GM12878 (cell line): ENCODE measurements around the gene RXFP1. TPM values are rescaled to one million over a fixed set of nuclear protein-coding genes. Genes with fewer than 3 reads are reported as not detected.

Experiments
- ATAC-seq: fragments of 200-7000 bp; cut with Tn5 transposase; 3 replicates; pipeline ENCODE4 v1.9.1; 2020; ENCODE audit warnings: mild to moderate bottlenecking, moderate library complexity
- BruUV-seq: library from RNA; stranded (reverse); fragments of 400-500 nt; replicated peaks from 2 replicates; lab custom pipeline; 2021; lab: Mats Ljungman, UMichigan
- CTCF ChIA-PET: fragments of 300-600 bp; sonication (Branson Sonifier 250); formaldehyde crosslinking; extraction: SDS; loops from one replicate; lab custom pipeline; 2021; ENCODE audit warnings: inconsistent platforms; lab: Yijun Ruan, JAX
- POLR2A ChIA-PET: fragments of 350-600 bp; formaldehyde crosslinking; extraction: SDS; loops from one replicate; lab custom pipeline; 2021; ENCODE audit warnings: inconsistent platforms; lab: Charles Lee
- RAD21 ChIA-PET: fragments of 300-600 bp; sonication (Branson Sonifier 250); formaldehyde crosslinking; loops from one replicate; lab custom pipeline; 2023; ENCODE audit warnings: antibody characterized with exemption; ENCODE audit not compliant: unreplicated experiment; lab: Charles Lee
- SMC1A ChIA-PET: fragments of 300-600 bp; sonication (Branson Sonifier 250); formaldehyde crosslinking; loops from one replicate; lab custom pipeline; 2023; ENCODE audit not compliant: unreplicated experiment, uncharacterized antibody; lab: Charles Lee
- DNase-seq: peaks from one replicate; pipeline ENCODE4 v3.0.0-alpha.2; 2011; ENCODE audit warnings: low read depth, low spot score
- FAIRE-seq: peaks from 3 replicates; lab custom pipeline; 2011; peaks lifted over from hg19 to GRCh38; lab: Jason Lieb, UNC
- H2AFZ ChIP-seq: 2 replicates; pipeline ENCODE4 v1.6.0; 2011; ENCODE audit warnings: low read depth, low read length, control low read depth; ENCODE audit not compliant: control insufficient read depth
- H3K27ac ChIP-seq: 2 replicates; pipeline ENCODE4 v1.5.1; 2011; ENCODE audit warnings: control low read depth; ENCODE audit not compliant: control insufficient read depth, insufficient read depth
- H3K27me3 ChIP-seq, 2 experiments: replicated peaks in 1 of 2; 2 replicates each; pipeline versions ENCODE4 v1.6.0 to v1.6.1; 2011; ENCODE audit warnings: low read length in 1 of 2; ENCODE audit not compliant: control insufficient read depth in 2 of 2, insufficient read depth in 2 of 2
- H3K36me3 ChIP-seq, 2 experiments: 2 replicates each; pipeline ENCODE4 v1.5.1; 2011; ENCODE audit warnings: low read length in 1 of 2; ENCODE audit not compliant: control insufficient read depth in 2 of 2, insufficient read depth in 2 of 2
- H3K4me1 ChIP-seq: 2 replicates; pipeline ENCODE4 v1.6.1; 2011; ENCODE audit warnings: mild to moderate bottlenecking, low read length, moderate library complexity, mixed read lengths; ENCODE audit not compliant: control insufficient read depth, insufficient read depth
- H3K4me2 ChIP-seq: 2 replicates; pipeline ENCODE4 v1.6.0; 2011; ENCODE audit warnings: control low read depth; ENCODE audit not compliant: control insufficient read depth, insufficient read depth
- H3K4me3 ChIP-seq: fragments of 200-600 bp; sonication (generic); 2 replicates; pipeline ENCODE4 v1.5.1; 2016
- H3K79me2 ChIP-seq: 2 replicates; pipeline ENCODE4 v1.6.0; 2011; ENCODE audit warnings: low read length; ENCODE audit not compliant: control insufficient read depth, insufficient read depth
- H3K9ac ChIP-seq: 2 replicates; pipeline ENCODE4 v1.8.0; 2011; ENCODE audit warnings: low read length, control low read depth, mixed read lengths; ENCODE audit not compliant: control insufficient read depth, insufficient read depth
- H3K9me3 ChIP-seq: replicated peaks from 3 replicates; pipeline ENCODE4 v1.5.1; 2011; ENCODE audit warnings: mild to moderate bottlenecking, low read length; ENCODE audit not compliant: control insufficient read depth, insufficient read depth
- H4K20me1 ChIP-seq: 2 replicates; pipeline ENCODE4 v1.6.0; 2011; ENCODE audit not compliant: control insufficient read depth, insufficient read depth
- CREB1 ChIP-seq: IDR thresholded peaks from 2 replicates; pipeline ENCODE4 v1.6.1; 2012; ENCODE audit warnings: low read depth, mild to moderate bottlenecking, inconsistent platforms
- CREM ChIP-seq: IDR thresholded peaks from 2 replicates; pipeline ENCODE4 v1.6.1; 2014; ENCODE audit warnings: antibody characterized with exemption, low read depth
- EP300 ChIP-seq, 2 experiments: fragments of 150-350 bp in 1 of 2; IDR thresholded peaks; 2 replicates each; pipeline ENCODE4 v1.6.1; 2011 to 2012; ENCODE audit warnings: low read depth in 2 of 2, low read length in 2 of 2, borderline replicate concordance in 1 of 2, improper control_type of control experiment in 1 of 2, inconsistent platforms in 1 of 2; ENCODE audit not compliant: control insufficient read depth in 1 of 2
- MTA2 ChIP-seq: fragments of 450-650 bp; IDR thresholded peaks from 2 replicates; pipeline ENCODE4 v1.6.1; 2016; ENCODE audit warnings: low read depth, mild to moderate bottlenecking, moderate library complexity
- TCF3 ChIP-seq: IDR thresholded peaks from 2 replicates; pipeline ENCODE4 v1.6.1; 2012; ENCODE audit warnings: low read depth, mild to moderate bottlenecking, low read length, borderline replicate concordance; ENCODE audit not compliant: insufficient read depth
- WGBS: methylation state at CpG from one replicate; pipeline ENCODE4 v1.1.6; 2016; ENCODE audit warnings: low lambda C conversion rate; ENCODE audit not compliant: insufficient replicate concordance, insufficient coverage; ENCODE audit errors: missing lambda C conversion rate; 5-methylcytosine and 5-hydroxymethylcytosine counted together
- in situ Hi-C: fragments of 300-500 bp; cut with MboI; formaldehyde crosslinking; loops from 9 replicates; pipeline ENCODE4 v1.14.3; 2018; ENCODE audit warnings: mixed read lengths
- intact Hi-C: fragments of 100-400 bp; cut with micrococcal nuclease; formaldehyde crosslinking; loops from one replicate; pipeline ENCODE4 v1.14.2; 2022; ENCODE audit not compliant: unreplicated experiment
- polyA plus RNA-seq, 11 experiments: library from polyadenylated mRNA; depleted of rRNA in 4 of 11; unstranded in 6 of 11; stranded (reverse) in 5 of 11; fragments of >200 nt; fragmentation: Nextera tagmentation in 4 of 11; fragmentation: Illumina TruSeq in 1 of 11; extraction: Ambion mirVana in 4 of 11; extraction: Trizol in 1 of 11; gene quantifications; 1 replicate in 1 of 11; 2 replicates in 10 of 11; pipeline versions ENCODE4 v1.2.1 to v1.2.3, GENCODE V29; 2011 to 2016; ENCODE audit warnings: inconsistent platforms in 2 of 11, missing spikeins in 2 of 11, low read depth in 1 of 11
- total RNA-seq, 4 experiments: library from RNA; depleted of rRNA in 3 of 4; stranded (reverse); fragments of >200 nt in 3 of 4; fragmentation: Illumina TruSeq in 1 of 4; extraction: Trizol in 1 of 4; gene quantifications; 2 replicates each; pipeline versions ENCODE4 v1.2.1 to v1.2.3, GENCODE V29; 2013 to 2021
- TF ChIP-seq, protein P1 (sequence below): fragments of 450-650 bp; formaldehyde crosslinking; IDR thresholded peaks from 2 replicates; pipeline ENCODE4 v1.4.0; 2022; ENCODE audit warnings: mild to moderate bottlenecking, moderate library complexity

RXFP1 gene
- total and polyA plus RNA-seq, 10 of the 15 experiments (the other 5 are each of a cell fraction or from before 2014, with no cell fraction given) = 0.12 TPM; not detected in 9

- TF ChIP-seq, protein P1, sequence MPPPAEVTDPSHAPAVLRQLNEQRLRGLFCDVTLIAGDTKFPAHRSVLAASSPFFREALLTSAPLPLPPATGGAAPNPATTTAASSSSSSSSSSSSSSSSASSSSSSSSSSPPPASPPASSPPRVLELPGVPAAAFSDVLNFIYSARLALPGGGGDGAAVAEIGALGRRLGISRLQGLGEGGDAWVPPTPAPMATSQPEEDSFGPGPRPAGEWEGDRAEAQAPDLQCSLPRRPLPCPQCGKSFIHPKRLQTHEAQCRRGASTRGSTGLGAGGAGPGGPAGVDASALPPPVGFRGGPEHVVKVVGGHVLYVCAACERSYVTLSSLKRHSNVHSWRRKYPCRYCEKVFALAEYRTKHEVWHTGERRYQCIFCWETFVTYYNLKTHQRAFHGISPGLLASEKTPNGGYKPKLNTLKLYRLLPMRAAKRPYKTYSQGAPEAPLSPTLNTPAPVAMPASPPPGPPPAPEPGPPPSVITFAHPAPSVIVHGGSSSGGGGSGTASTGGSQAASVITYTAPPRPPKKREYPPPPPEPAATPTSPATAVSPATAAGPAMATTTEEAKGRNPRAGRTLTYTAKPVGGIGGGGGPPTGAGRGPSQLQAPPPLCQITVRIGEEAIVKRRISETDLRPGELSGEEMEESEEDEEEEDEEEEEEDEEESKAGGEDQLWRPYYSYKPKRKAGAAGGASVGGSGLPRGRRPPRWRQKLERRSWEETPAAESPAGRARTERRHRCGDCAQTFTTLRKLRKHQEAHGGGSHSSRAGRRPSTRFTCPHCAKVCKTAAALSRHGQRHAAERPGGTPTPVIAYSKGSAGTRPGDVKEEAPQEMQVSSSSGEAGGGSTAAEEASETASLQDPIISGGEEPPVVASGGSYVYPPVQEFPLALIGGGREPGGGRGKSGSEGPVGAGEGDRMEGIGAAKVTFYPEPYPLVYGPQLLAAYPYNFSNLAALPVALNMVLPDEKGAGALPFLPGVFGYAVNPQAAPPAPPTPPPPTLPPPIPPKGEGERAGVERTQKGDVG (CRISPR knock-in tag) = no peak
Measured at GRCh38 chr4:158530898-158531297, 9.2 kb downstream of the RXFP1 start (continued).

DNA sequence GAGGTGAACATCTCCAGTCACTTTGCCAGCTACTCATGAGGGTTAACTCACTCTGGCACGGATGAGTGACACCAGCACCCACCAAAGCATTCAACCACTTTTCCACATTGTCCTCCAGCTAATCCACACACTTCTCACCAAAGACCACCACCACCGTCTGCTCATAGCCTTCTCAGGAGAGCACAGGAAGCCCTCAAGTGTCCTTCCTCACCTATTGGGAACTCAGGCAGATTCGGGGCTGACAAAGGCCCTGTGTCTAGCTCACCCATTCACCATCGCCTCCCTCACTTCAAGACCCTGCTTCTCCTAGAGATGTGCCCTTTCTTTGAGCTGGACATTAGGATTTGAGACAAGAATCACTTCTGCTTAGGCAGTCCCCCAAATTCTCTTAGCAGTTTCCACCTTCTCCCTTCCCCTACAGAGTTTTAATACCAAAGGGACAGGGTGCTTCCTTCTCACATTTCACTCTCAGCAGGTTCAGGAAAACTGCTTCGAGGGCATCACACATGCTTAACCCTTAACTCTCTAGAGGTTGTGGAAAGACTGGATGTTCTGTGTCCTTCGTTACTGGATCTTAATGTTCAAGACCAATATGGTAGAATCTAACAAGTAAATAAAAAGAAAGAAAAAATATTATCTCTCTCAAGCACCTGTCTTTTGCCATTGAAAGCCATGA, 11.0 kb downstream of the RXFP1 start:
- H3K4me3 ChIP-seq = no peak overlapping the region
- no peaks in the 10 kb centered on the region for H3K9me3 ChIP-seq
- H3K4me2 ChIP-seq = no peak overlapping the region
- no peak for FAIRE-seq
- DNase-seq = no peak
- ChIA-PET RAD21 (no interaction called here), SMC1A (interaction anchor here (1.3 kb wide), 1 partner anchor 10 kb away, joined by 4 read pairs; no protein-coding TSS in a partner anchor), POLR2A (no interaction called here), CTCF (no interaction called here)
- no peaks in the 10 kb centered on the region for H4K20me1 ChIP-seq
- WGBS = 23% methylated on average over 6 of the region's 6 CpGs
- no peaks in the 10 kb centered on the region for H3K36me3 ChIP-seq
- no peaks in the 10 kb centered on the region for H3K27me3 ChIP-seq
- no peak for TF ChIP-seq EP300 (IDR thresholded peaks at IDR 0.05; ENCODE audit: borderline replicate concordance in 1 of 2, control insufficient read depth in 1 of 2, low read depth in 2 of 2, low read length in 2 of 2)
- no peak for TF ChIP-seq CREM
- TF ChIP-seq CREB1 = no peak
- no peak for TF ChIP-seq TCF3
- TF ChIP-seq MTA2 = no peak
- ATAC-seq = no peak
- H3K9ac ChIP-seq = no peak overlapping the region
- no TSS peak for BruUV-seq
- intact Hi-C loops (no loop called here), in situ Hi-C loops (no loop called here)
- no peaks in the 10 kb centered on the region for H3K4me1 ChIP-seq
- H2AFZ ChIP-seq = no peak overlapping the region
- H3K79me2 ChIP-seq = no peaks in the 10 kb centered on the region
- no peak overlapping the region for H3K27ac ChIP-seq
